HG03135 (cell line): ENCODE measurements around the gene GMEB2.
"Not testable (repeated sequence)": the region's sequence is repeated elsewhere in the genome, so short reads cannot be mapped to it uniquely, and the experiment has no call there.

Source experiments
- ATAC-seq: cut with Tn5 transposase; IDR thresholded peaks from one replicate; pipeline ENCODE4 v1.9.1; 2021; ENCODE audit warnings: mild to moderate bottlenecking, moderate library complexity; ENCODE audit not compliant: unreplicated experiment

GMEB2 gene

GRCh38 chr20:63573647-63574131, 53.2 kb downstream of the GMEB2 start:
- no peak for ATAC-seq

- ATAC-seq, result no peak
These were observed 53.9 kb downstream of the GMEB2 start for GRCh38 chr20:63572788-63573646.

GRCh38 chr20:63572071-63572787, 54.7 kb downstream of the GMEB2 start:
- ATAC-seq, result no peak

- not testable (repeated sequence) for ATAC-seq
These were observed 55.8 kb downstream of the GMEB2 start for GRCh38 chr20:63571087-63571478.

GRCh38 chr20:63570281-63571086, 56.4 kb downstream of the GMEB2 start:
- ATAC-seq, result no peak

- no peak for ATAC-seq
These were observed 57.6 kb downstream of the GMEB2 start for GRCh38 chr20:63568986-63569949.

GRCh38 chr20:63568170-63568981, 58.5 kb downstream of the GMEB2 start:
- no peak for ATAC-seq

- no peak for ATAC-seq
These were observed 59.3 kb downstream of the GMEB2 start for GRCh38 chr20:63567386-63568169.

GRCh38 chr20:63567136-63567385, 59.8 kb downstream of the GMEB2 start:
- ATAC-seq, result no peak

- ATAC-seq, result no peak
These were observed 60.3 kb downstream of the GMEB2 start for GRCh38 chr20:63566395-63567135.

GRCh38 chr20:63565699-63566335, 61.1 kb downstream of the GMEB2 start:
- no peak for ATAC-seq

GRCh38 chr20:63565021-63565698, 61.7 kb downstream of the GMEB2 start:
- ATAC-seq, result no peak

GRCh38 chr20:63564036-63564810, 62.7 kb downstream of the GMEB2 start:
- no peak for ATAC-seq

- no peak for ATAC-seq
These were observed 63.5 kb downstream of the GMEB2 start for GRCh38 chr20:63563225-63563935.

- ATAC-seq, result no peak
These were observed 64.3 kb downstream of the GMEB2 start for GRCh38 chr20:63562461-63563224.
